CD4-positive, alpha-beta T cell treated with Interleukin-12 subunit alpha and Interleukin-12 subunit beta, for 1 hour (primary cell): ENCODE measurements around the gene PPM1A.

Experiments used
- DNase-seq: peaks from one replicate; pipeline ENCODE4 v3.0.0-alpha.2; 2020

PPM1A gene

GRCh38 chr14:60248697-60249318, at the start of gene PPM1A:
TSS of gene PPM1A (plus strand) at chr14:60249221. CDS start at chr14:60282704, 33,483 bp downstream.
- peak; percentile 98 for DNase-seq

- no peak for DNase-seq
Measured at GRCh38 chr14:60199321-60199720, 49.7 kb upstream of the PPM1A start.

- no peak for DNase-seq
Measured at GRCh38 chr14:60204104-60204842, 44.7 kb upstream of the PPM1A start.

GRCh38 chr14:60204843-60205774, 43.9 kb upstream of the PPM1A start:
- no peak for DNase-seq

GRCh38 chr14:60206249-60206670, 42.8 kb upstream of the PPM1A start:
- no peak for DNase-seq

- DNase-seq = no peak
Measured at GRCh38 chr14:60206837-60207533, 42.0 kb upstream of the PPM1A start.

GRCh38 chr14:60210703-60211102, 38.3 kb upstream of the PPM1A start:
- DNase-seq = no peak

GRCh38 chr14:60211153-60211552, 37.9 kb upstream of the PPM1A start:
- DNase-seq = no peak

GRCh38 chr14:60212503-60213371, 36.3 kb upstream of the PPM1A start:
- DNase-seq = no peak

- no peak for DNase-seq
Measured at GRCh38 chr14:60214003-60214402, 35.0 kb upstream of the PPM1A start.

- DNase-seq = no peak
Measured at GRCh38 chr14:60214415-60215126, 34.5 kb upstream of the PPM1A start.

GRCh38 chr14:60215127-60215444, 33.9 kb upstream of the PPM1A start:
- no peak for DNase-seq

GRCh38 chr14:60215520-60216420, 33.3 kb upstream of the PPM1A start:
- DNase-seq = no peak

GRCh38 chr14:60217713-60218112, 31.3 kb upstream of the PPM1A start:
- DNase-seq = no peak

- DNase-seq = no peak
Measured at GRCh38 chr14:60220084-60220483, 28.9 kb upstream of the PPM1A start.

- DNase-seq = no peak
Measured at GRCh38 chr14:60220917-60221316, 28.1 kb upstream of the PPM1A start.

GRCh38 chr14:60221457-60221856, 27.6 kb upstream of the PPM1A start:
- DNase-seq = no peak

GRCh38 chr14:60222820-60223219, 26.2 kb upstream of the PPM1A start:
- DNase-seq = no peak

GRCh38 chr14:60225265-60225664, 23.8 kb upstream of the PPM1A start:
- DNase-seq = no peak

- no peak for DNase-seq
Measured at GRCh38 chr14:60226298-60226697, 22.7 kb upstream of the PPM1A start.
